COLO829 (cell line): ENCODE results near the gene S100A11.
"Not testable (repeated sequence)": the region's sequence is repeated elsewhere in the genome, so short reads cannot be mapped to it uniquely, and the experiment has no call there.

Experiments used
- DNase-seq: peaks from one replicate; pipeline ENCODE4 v3.0.0; 2012; ENCODE audit warnings: low spot score

S100A11 gene

DNA sequence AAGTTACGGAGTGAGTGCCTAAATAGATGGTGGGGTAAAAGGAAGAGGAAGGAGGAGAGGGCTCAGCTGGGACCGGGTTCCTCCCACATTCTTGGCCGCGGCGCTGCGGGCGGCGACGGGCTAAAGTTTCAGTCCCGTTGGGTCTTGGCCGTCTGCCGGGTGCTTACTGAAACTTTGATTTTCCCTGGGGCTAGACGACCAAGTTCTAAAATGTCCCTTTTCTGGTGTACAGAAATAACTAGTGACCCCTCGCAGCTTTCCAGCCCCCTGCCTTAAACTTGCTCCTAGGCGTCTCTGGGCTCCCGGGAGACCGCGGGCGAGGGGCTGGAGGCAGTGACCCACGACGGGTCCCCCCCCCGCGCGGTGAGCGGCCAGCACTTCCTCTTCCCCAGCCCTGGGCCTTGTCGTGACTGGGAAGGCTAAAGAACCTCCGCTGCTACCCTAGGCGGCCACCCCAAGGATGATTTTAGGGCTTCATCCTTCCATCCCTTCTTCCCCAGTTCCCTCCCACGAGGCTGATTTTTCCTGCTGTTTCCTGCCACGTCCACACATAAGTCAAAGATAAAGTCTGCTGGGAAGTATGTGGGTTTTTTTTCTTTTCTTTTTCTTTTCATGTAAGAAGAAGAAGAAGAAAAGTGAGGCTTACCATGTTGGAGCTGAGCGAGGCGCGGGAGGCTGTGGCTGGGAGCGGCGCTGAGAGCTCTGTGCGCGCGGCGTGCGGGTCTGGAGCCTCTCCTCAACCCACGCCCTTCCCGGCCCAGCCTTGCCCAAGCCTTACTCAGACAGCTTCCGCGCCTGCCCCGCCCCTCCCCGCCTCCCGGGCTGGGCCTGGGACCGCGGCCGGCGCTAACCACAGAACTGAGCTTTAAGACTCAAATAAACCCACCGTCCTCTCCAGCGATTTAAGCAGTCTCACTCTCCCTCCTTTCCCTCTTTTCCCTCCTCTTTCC lies at the start of gene S100A11:
TSS of gene S100A11 (minus strand) at position 738 of the 950 bp plus-strand sequence. CDS start at position 649, 89 bp downstream.
- DNase-seq: peak; percentile 79

DNA sequence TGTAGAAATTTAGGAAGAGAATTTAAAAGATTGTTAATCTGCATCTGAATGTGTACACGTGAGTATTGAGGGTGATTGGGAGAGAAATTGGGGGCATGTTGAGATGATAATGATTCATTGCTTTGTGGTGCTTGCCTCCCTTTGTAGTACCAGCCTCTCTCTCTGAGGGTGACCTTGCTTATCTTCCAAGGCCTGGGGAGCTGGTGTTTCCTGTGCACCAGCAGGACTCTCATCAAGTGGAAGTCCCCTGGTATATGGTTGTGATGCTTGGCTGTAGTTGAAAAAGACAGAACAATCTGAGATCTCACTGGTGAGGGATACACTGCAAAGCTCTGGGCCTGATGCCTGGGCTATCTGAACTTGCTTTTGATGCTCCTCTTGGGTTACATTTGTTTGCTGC lies 48.0 kb upstream of the S100A11 start:
- no peak for DNase-seq

- not testable (repeated sequence) for DNase-seq
Observed at GRCh38 chr1:152081026-152081425, 44.2 kb upstream of the S100A11 start.

GRCh38 chr1:152080494-152080893 lies 43.7 kb upstream of the S100A11 start:
- DNase-seq: not testable (repeated sequence)

- DNase-seq: no peak
Observed at GRCh38 chr1:152078831-152079441, 42.1 kb upstream of the S100A11 start.

DNA sequence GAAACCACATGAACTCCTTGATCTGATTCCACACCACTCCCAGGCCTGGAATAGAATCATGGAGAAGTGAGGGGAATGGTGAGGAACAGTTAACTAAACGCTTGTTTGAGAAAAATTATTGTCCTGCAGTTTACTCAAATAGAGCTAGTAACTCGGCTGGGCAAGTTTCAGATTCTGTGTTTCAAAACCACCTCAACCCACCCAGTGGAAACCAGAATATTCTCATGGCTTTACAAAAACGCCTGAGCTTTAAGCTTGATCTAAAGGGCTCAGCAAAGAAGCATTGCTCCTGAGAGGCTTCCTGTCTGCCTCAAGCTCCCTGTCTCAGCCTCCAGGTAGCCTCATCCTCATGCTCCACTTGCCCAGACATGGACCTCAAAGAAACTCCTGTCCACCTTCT lies 35.5 kb upstream of the S100A11 start:
- no peak for DNase-seq

DNA sequence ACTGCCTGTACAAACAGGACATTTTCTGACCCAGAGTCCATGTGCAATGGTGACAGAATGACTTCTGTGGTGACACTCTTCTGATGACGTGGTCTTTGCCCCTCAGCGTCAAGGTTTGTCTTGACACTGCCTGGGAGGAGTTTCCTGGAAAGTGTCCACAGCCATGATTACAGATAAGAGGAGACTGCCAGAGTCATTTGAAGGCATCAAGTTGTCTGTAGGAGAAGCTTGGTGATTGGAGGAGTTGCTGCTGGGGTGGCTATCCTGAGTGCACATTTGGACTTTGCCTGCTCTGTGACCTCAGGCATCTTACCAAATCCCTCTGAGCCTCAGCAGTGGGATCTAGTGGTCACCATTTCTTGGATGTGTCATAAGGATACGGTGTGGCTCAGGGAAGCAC lies 34.3 kb upstream of the S100A11 start:
- DNase-seq: no peak

DNA sequence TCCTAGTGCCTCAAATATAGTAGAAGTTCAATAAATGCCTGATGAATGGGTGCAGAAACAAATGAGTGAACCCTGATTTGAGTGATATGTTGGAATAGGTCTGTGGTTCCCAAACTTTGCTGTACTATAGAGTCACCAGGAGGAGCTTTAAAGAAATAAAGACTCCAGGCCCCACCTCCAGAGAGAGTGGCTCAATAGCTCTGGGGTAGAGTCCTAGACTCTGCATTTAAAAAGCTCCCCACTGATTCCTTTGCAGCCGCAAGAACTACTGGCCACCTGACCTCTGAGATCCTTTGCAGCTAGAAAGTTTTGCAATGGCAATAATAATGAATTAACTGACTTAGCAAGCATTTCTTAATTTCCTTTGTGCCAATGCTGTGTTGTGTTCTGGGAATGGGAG lies 31.1 kb upstream of the S100A11 start:
- no peak for DNase-seq

DNA sequence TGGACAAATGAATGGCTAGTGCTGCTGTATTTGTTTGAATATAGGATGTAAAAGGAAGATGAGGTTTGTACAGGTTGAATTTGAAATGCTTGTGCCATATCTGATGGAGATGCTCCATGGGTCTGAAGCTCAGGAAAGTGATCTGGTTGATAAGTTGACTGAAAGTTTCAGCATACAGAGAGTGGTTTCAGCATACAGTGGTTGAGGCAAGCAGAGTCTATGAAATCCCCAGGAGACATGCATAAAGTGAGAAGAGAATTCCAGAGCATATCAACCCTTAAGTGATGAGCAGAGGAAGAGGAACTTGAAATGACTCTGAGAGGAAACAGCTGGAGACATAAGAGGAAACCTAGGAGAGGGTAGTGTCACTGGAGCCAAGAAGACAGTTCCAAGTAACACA lies 30.3 kb upstream of the S100A11 start:
- DNase-seq: no peak

DNA sequence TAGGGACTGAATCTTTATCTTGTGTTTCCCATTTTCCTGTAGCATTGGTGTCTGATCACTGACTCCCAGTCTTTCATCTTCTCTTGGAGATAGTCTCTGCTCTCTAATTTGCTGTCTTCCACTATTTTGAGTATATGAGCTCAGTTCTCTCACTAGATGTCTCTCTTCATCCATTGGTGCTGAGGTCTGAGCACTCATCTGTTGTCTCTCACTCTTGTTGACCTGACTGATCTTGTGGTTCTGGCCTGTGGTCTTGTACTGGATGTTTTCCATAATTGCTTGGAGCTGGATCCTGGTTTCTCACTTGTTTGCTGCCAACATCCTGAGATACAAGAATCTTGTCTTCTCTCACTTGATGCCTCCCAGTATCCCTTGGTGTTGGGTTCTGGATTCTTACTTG lies 25.1 kb upstream of the S100A11 start:
- no peak for DNase-seq

- no peak for DNase-seq
Observed at GRCh38 chr1:152053375-152053774, 16.6 kb upstream of the S100A11 start.

DNA sequence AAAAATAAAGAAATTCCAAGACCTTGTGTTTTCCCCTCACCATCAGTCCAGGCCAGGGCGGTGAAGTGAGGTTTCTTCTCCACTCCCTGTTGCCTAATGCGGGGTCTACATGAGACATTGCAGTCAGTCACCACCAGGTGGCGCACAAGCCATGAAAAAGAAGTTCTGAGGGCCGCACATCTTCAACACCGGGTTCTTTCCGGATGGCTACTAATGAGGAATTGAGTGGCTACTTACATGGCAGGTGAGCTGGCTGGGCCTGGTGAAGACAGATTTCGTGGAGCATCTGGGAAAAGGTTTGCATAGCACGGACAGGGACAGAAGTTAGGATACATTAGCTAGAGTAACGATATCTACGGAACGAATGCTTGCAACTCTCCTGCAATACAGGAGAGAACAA lies 15.8 kb upstream of the S100A11 start:
- DNase-seq: peak; percentile 85

DNA sequence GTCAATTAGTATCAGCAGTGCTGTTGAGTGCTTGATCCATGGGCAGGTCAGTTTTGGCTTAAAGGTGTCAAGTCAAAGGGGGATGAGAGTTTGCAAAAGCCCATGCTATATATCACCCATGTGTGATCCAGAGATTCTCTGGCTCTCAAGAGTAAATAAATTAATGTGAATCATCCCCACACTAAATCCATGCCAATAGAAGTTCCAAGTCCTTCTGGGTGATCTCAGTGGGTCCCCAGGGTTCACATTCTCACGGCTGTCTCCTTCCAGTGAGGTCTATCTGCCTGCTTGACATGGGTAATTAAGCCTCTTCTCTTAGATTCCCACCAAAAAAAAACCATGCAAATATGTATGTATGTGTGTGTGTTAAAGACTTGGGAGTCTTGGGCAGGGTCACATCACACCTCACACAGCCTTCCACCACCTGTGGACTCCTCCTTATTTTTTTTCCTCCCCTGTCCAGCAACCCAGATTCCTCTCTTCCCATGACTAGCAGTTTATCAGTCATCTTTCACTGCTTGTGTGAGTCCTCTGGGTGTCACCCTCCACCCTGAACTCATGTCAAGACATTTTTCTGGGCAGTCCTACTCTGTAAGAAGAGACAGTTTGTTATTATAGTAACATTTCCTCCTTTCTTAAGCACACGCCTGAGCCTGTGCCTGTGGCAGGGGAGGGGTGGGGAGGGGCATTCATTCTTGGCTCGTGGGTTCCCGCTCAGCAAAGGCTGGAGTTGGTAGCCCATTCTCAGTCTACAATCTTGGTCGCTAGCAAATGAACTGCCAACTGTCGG lies 14.3 kb upstream of the S100A11 start:
- DNase-seq: no peak

GRCh38 chr1:152049291-152050083 lies 12.7 kb upstream of the S100A11 start:
- DNase-seq: no peak

- peak; percentile 69 for DNase-seq
Observed at GRCh38 chr1:152048416-152049009, 11.7 kb upstream of the S100A11 start.

GRCh38 chr1:152047730-152048415 lies 11.1 kb upstream of the S100A11 start:
- peak; percentile 98 for DNase-seq

DNA sequence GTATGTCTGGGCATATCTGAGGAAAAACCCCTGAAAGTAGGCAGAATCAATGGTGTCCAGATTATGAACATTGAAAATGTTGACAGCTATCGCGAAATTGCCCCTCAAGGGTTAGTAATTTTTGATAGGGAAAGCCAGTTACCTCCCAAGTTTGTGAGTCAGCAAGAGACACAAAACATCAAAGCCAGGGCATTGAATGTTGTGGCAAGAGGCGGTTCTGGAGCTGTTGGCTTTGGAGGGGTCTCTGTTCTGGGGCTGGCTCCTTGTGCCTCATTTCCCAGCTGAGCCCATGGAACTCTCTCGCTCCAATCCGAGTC lies 10.6 kb upstream of the S100A11 start:
- DNase-seq: no peak

GRCh38 chr1:152044386-152044785 lies 7.6 kb upstream of the S100A11 start:
- DNase-seq: no peak

GRCh38 chr1:152043870-152044269 lies 7.1 kb upstream of the S100A11 start:
- DNase-seq: no peak

DNA sequence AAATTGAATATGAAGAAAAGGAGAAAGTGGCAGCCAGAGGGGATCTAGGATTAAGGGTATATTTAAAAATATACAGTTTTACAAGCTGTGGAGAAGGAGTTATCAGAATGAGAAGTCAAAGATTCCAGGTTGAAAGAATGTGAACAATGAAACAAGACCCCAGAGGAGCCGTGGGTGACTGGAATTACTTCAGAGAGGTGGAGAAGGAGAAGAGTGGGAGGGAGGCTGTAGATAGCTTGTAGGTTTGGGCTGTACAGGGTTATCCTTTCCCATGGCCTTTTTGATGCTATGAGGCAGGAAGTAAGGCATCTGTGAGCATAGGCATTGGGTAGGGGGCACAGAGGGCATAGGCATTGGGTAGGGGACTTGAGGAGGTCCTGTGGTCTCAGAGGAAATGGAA lies 5.2 kb upstream of the S100A11 start:
- no peak for DNase-seq

GRCh38 chr1:152039886-152040285 lies 3.1 kb upstream of the S100A11 start:
- DNase-seq: no peak
